Embryonic facial prominence (tissue), 1 donor: ENCODE results near the gene ANKRD34B.
"Not testable (repeated sequence)": the region's sequence is repeated elsewhere in the genome, so short reads cannot be mapped to it uniquely, and the experiment has no call there.

Experiments
- DNase-seq: peaks from one replicate; pipeline ENCODE4 v3.0.0-alpha.2; 2016; ENCODE audit errors: extremely low spot score

The ANKRD34B gene

GRCh38 chr5:80569961-80570786 is at the start of gene ANKRD34B:
Gene ANKRD34B (minus strand): TSS chr5:80570280. CDS start chr5:80560019, 10,261 bp downstream.
- DNase-seq, result no peak

- DNase-seq, result no peak
Measured at GRCh38 chr5:80619086-80619485, 49.0 kb upstream of the ANKRD34B start.

DNA sequence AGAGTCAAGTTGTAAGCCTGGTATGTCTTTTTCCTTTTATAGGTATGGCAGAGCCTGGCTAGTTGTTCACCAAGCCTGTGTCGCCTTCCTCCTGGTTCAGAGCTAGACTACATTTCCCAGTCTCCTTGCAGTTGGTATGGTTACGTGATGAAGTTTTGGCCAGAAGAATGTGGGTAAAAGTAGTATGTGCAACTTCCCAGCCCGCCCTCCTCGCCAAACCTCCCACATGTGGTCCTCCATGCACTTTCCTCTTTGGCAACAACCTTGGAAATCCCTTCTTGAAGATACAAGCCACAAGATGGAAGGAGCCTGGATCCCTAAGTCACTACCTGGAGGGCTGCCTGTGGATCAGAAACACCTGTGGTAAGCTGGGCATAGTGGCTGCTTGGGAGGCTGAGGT is 48.4 kb upstream of the ANKRD34B start:
- no peak for DNase-seq

GRCh38 chr5:80615266-80615914 is 45.3 kb upstream of the ANKRD34B start:
- no peak for DNase-seq

GRCh38 chr5:80609692-80610091 is 39.6 kb upstream of the ANKRD34B start:
- no peak for DNase-seq

GRCh38 chr5:80608731-80609130 is 38.7 kb upstream of the ANKRD34B start:
- no peak for DNase-seq

DNA sequence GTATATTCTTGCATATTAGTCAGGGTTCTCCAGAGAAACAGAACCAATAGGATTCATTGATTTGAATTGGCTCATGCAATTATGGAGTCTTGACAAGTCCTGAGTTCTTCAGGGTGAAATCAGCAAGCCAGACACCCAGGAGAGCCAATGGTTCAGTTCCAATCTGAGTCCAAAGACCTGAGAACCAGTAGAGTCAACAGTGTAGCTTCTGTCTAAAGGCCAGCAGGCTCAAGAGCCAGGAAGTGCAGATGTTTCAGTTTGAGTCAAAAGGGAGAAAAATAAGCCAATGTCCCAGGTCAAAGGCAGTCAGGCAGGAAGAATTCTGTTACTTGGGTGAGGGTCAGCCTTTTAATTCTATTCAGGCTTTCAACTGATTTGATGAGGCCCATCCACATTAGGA is 37.8 kb upstream of the ANKRD34B start:
- DNase-seq, result no peak

DNA sequence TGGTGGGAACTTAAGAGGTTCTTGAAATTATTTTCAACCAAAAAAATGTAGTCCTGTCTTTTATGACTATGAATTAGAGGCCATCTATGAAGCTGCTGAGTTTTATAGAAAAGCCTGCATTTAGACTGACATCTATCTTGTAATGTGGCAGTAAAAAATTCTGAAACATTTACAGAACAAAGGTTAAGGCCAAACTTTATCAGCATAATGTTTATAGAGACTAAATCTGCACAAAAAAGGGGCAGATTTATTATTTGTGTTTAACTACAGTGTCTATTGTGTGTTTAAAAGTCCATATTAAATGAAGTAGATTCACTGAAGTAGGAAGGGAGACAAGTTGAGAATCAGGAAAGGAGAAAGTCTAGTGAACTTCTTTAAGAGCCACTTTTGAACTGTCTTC is 37.3 kb upstream of the ANKRD34B start:
- no peak for DNase-seq

- no peak for DNase-seq
Measured at GRCh38 chr5:80600943-80601693, 31.0 kb upstream of the ANKRD34B start.

GRCh38 chr5:80597500-80597899 is 27.4 kb upstream of the ANKRD34B start:
- DNase-seq, result no peak

GRCh38 chr5:80594810-80595209 is 24.7 kb upstream of the ANKRD34B start:
- DNase-seq, result no peak

GRCh38 chr5:80592761-80593160 is 22.7 kb upstream of the ANKRD34B start:
- DNase-seq, result no peak

GRCh38 chr5:80592105-80592504 is 22.0 kb upstream of the ANKRD34B start:
- no peak for DNase-seq

DNA sequence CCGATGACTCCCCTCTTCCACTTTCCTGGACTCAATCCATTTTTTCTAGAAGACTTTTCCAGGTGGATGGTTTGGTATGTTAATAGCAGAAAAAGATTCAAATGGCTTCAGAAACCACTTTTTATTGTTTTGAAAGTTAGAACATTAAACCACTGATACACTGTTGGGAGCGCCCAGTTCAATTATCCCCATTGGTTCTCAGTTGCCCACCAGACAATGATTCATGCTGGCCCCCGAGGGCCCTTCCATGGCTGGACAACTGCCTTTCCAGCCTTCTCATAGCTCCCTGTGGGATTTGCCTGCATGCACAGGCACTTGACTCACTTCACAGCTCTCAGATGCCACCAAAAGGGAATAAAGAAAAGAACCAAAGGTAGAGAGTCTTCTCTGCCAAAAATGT is 21.3 kb upstream of the ANKRD34B start:
- no peak for DNase-seq

GRCh38 chr5:80590766-80591165 is 20.7 kb upstream of the ANKRD34B start:
- no peak for DNase-seq

GRCh38 chr5:80588858-80589540 is 18.9 kb upstream of the ANKRD34B start:
- no peak for DNase-seq

DNA sequence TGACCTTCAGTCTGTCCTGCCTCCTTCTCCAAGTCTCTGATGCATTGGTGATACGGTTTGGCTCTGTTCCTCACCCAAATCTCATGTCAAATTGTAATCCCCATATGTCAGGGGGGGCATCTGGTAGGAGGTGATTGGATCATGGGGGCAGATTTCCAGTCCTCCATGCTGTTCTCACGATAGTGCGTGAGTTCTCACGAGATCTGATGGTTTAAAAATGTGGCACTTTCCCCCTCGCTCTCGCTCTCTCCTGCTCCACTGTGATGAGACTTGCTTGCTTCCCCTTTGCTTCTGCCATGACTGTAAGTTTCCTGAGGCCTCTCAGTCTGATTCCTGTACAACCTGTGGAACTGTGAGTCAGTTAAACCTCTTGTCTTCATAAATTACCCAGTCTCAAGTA is 14.7 kb upstream of the ANKRD34B start:
- no peak for DNase-seq

GRCh38 chr5:80580291-80580690 is 10.2 kb upstream of the ANKRD34B start:
- DNase-seq, result not testable (repeated sequence)

- no peak for DNase-seq
Measured at GRCh38 chr5:80579050-80579449, 9.0 kb upstream of the ANKRD34B start.

DNA sequence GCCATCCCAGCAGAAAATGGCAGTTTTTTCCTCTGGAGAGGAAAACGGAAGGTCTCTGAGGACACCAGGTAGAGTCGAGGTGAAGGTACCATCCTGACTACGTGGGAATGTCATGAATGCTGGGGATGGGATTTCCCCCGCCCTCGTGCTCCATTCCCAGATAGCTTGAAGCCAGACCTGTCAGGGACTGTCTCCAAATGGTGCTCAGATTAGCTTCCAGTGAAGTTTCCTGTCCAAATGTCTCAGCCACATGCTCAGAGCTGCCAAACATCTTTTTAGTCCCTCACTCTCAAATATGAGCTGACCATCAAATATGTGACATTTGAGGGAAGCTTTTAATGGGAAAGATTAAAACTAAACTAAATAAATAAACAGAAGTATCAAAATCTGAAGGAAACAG is 7.6 kb upstream of the ANKRD34B start:
- DNase-seq, result no peak

- DNase-seq, result no peak
Measured at GRCh38 chr5:80576383-80576782, 6.3 kb upstream of the ANKRD34B start.

DNA sequence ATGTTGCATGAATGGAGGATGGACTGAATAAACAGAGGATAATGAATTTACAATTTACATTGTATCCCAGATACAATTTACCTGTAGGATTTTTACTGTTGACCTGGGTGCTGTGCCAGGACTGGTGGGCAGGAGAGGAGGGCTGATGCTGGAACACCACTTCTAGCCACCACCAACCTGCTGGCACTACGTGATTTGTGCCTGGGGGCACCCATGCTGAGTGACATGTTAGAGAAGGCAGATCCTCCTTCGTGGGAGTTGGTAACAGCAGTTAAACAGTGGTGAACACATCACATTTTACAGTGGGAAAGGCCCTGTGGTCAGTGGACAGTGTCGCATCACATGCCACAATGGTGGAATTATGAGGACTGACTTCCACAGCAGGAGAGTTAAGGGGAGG is 3.0 kb upstream of the ANKRD34B start:
- no peak for DNase-seq
